GM12878 (cell line): Measurements from ENCODE around the gene EML1. TPM values are rescaled to one million over a fixed set of nuclear protein-coding genes. Genes with fewer than 3 reads are reported as not detected.
A peak's percentile ranks its signal among the peaks of the same experiment; 100 is the strongest.

ENCODE experiments used
- ATAC-seq: fragments of 200-7000 bp; cut with Tn5 transposase; 3 replicates; pipeline ENCODE4 v1.9.1; 2020; ENCODE audit warnings: mild to moderate bottlenecking, moderate library complexity
- BruUV-seq: library from RNA; stranded (reverse); fragments of 400-500 nt; replicated peaks from 2 replicates; lab custom pipeline; 2021; lab: Mats Ljungman, UMichigan
- CTCF ChIA-PET: fragments of 300-600 bp; sonication (Branson Sonifier 250); formaldehyde crosslinking; extraction: SDS; loops from one replicate; lab custom pipeline; 2021; ENCODE audit warnings: inconsistent platforms; lab: Yijun Ruan, JAX
- POLR2A ChIA-PET: fragments of 350-600 bp; formaldehyde crosslinking; extraction: SDS; loops from one replicate; lab custom pipeline; 2021; ENCODE audit warnings: inconsistent platforms; lab: Charles Lee
- RAD21 ChIA-PET: fragments of 300-600 bp; sonication (Branson Sonifier 250); formaldehyde crosslinking; loops from one replicate; lab custom pipeline; 2023; ENCODE audit warnings: antibody characterized with exemption; ENCODE audit not compliant: unreplicated experiment; lab: Charles Lee
- SMC1A ChIA-PET: fragments of 300-600 bp; sonication (Branson Sonifier 250); formaldehyde crosslinking; loops from one replicate; lab custom pipeline; 2023; ENCODE audit not compliant: unreplicated experiment, uncharacterized antibody; lab: Charles Lee
- DNase-seq: peaks from one replicate; pipeline ENCODE4 v3.0.0-alpha.2; 2011; ENCODE audit warnings: low read depth, low spot score
- FAIRE-seq: peaks from 3 replicates; lab custom pipeline; 2011; peaks lifted over from hg19 to GRCh38; lab: Jason Lieb, UNC
- H2AFZ ChIP-seq: 2 replicates; pipeline ENCODE4 v1.6.0; 2011; ENCODE audit warnings: low read depth, low read length, control low read depth; ENCODE audit not compliant: control insufficient read depth
- H3K27ac ChIP-seq: 2 replicates; pipeline ENCODE4 v1.5.1; 2011; ENCODE audit warnings: control low read depth; ENCODE audit not compliant: control insufficient read depth, insufficient read depth
- H3K27me3 ChIP-seq, 2 experiments: replicated peaks in 1 of 2; 2 replicates each; pipeline versions ENCODE4 v1.6.0 to v1.6.1; 2011; ENCODE audit warnings: low read length in 1 of 2; ENCODE audit not compliant: control insufficient read depth in 2 of 2, insufficient read depth in 2 of 2
- H3K36me3 ChIP-seq, 2 experiments: 2 replicates each; pipeline ENCODE4 v1.5.1; 2011; ENCODE audit warnings: low read length in 1 of 2; ENCODE audit not compliant: control insufficient read depth in 2 of 2, insufficient read depth in 2 of 2
- H3K4me1 ChIP-seq: 2 replicates; pipeline ENCODE4 v1.6.1; 2011; ENCODE audit warnings: mild to moderate bottlenecking, low read length, moderate library complexity, mixed read lengths; ENCODE audit not compliant: control insufficient read depth, insufficient read depth
- H3K4me2 ChIP-seq: 2 replicates; pipeline ENCODE4 v1.6.0; 2011; ENCODE audit warnings: control low read depth; ENCODE audit not compliant: control insufficient read depth, insufficient read depth
- H3K4me3 ChIP-seq: fragments of 200-600 bp; sonication (generic); 2 replicates; pipeline ENCODE4 v1.5.1; 2016
- H3K79me2 ChIP-seq: 2 replicates; pipeline ENCODE4 v1.6.0; 2011; ENCODE audit warnings: low read length; ENCODE audit not compliant: control insufficient read depth, insufficient read depth
- H3K9ac ChIP-seq: 2 replicates; pipeline ENCODE4 v1.8.0; 2011; ENCODE audit warnings: low read length, control low read depth, mixed read lengths; ENCODE audit not compliant: control insufficient read depth, insufficient read depth
- H3K9me3 ChIP-seq: replicated peaks from 3 replicates; pipeline ENCODE4 v1.5.1; 2011; ENCODE audit warnings: mild to moderate bottlenecking, low read length; ENCODE audit not compliant: control insufficient read depth, insufficient read depth
- H4K20me1 ChIP-seq: 2 replicates; pipeline ENCODE4 v1.6.0; 2011; ENCODE audit not compliant: control insufficient read depth, insufficient read depth
- DPF2 ChIP-seq: fragments of 450-650 bp; IDR thresholded peaks from 2 replicates; pipeline ENCODE4 v1.6.1; 2017; ENCODE audit warnings: mild to moderate bottlenecking
- EZH2 ChIP-seq: IDR thresholded peaks from 2 replicates; pipeline ENCODE4 v1.6.1; 2012; ENCODE audit warnings: low read depth, mild to moderate bottlenecking, control low read depth, inconsistent platforms, low read length, borderline replicate concordance; ENCODE audit not compliant: control insufficient read depth
- FOXM1 ChIP-seq: IDR thresholded peaks from 2 replicates; pipeline ENCODE4 v1.6.1; 2012; ENCODE audit warnings: low read depth, mild to moderate bottlenecking, inconsistent platforms, low read length, moderate library complexity
- NFYB ChIP-seq: IDR thresholded peaks from 2 replicates; pipeline ENCODE4 v1.6.1; 2011; ENCODE audit warnings: low read depth, mild to moderate bottlenecking, low read length, improper control_type of control experiment, moderate library complexity; ENCODE audit not compliant: insufficient read depth
- RAD51 ChIP-seq: fragments of 450-650 bp; IDR thresholded peaks from 2 replicates; pipeline ENCODE4 v1.6.1; 2016; ENCODE audit warnings: moderate library complexity, mild to moderate bottlenecking, inconsistent platforms
- RBBP5 ChIP-seq: fragments of 200-600 bp; sonication (generic); conservative IDR thresholded peaks from 2 replicates; pipeline ENCODE4 v1.6.1; 2016
- SIX5 ChIP-seq: IDR thresholded peaks from 2 replicates; pipeline ENCODE4 v1.6.1; 2011; ENCODE audit warnings: mild to moderate bottlenecking, low read depth, low read length, moderate library complexity; ENCODE audit not compliant: severe bottlenecking
- SRF ChIP-seq, 2 experiments: IDR thresholded peaks; 2 replicates each; pipeline ENCODE4 v1.6.1; 2011; ENCODE audit warnings: low read depth in 2 of 2, low read length in 2 of 2, mild to moderate bottlenecking in 1 of 2, moderate library complexity in 1 of 2
- STAT3 ChIP-seq: IDR thresholded peaks from 2 replicates; pipeline ENCODE4 v1.6.1; 2011; ENCODE audit warnings: low read depth, low read length, improper control_type of control experiment
- SUPT20H ChIP-seq: IDR thresholded peaks from 2 replicates; pipeline ENCODE4 v1.6.1; 2011; ENCODE audit warnings: low read depth, mild to moderate bottlenecking, low read length, moderate library complexity, borderline replicate concordance; ENCODE audit not compliant: control insufficient read depth
- TAF1 ChIP-seq: IDR thresholded peaks from 2 replicates; pipeline ENCODE4 v1.6.1; 2011; ENCODE audit warnings: mild to moderate bottlenecking, low read depth, low read length, borderline replicate concordance
- WGBS: methylation state at CpG from one replicate; pipeline ENCODE4 v1.1.6; 2016; ENCODE audit warnings: low lambda C conversion rate; ENCODE audit not compliant: insufficient replicate concordance, insufficient coverage; ENCODE audit errors: missing lambda C conversion rate; 5-methylcytosine and 5-hydroxymethylcytosine counted together
- in situ Hi-C: fragments of 300-500 bp; cut with MboI; formaldehyde crosslinking; loops from 9 replicates; pipeline ENCODE4 v1.14.3; 2018; ENCODE audit warnings: mixed read lengths
- intact Hi-C: fragments of 100-400 bp; cut with micrococcal nuclease; formaldehyde crosslinking; loops from one replicate; pipeline ENCODE4 v1.14.2; 2022; ENCODE audit not compliant: unreplicated experiment
- polyA plus RNA-seq, 11 experiments: library from polyadenylated mRNA; depleted of rRNA in 4 of 11; unstranded in 6 of 11; stranded (reverse) in 5 of 11; fragments of >200 nt; fragmentation: Nextera tagmentation in 4 of 11; fragmentation: Illumina TruSeq in 1 of 11; extraction: Ambion mirVana in 4 of 11; extraction: Trizol in 1 of 11; gene quantifications; 1 replicate in 1 of 11; 2 replicates in 10 of 11; pipeline versions ENCODE4 v1.2.1 to v1.2.3, GENCODE V29; 2011 to 2016; ENCODE audit warnings: inconsistent platforms in 2 of 11, missing spikeins in 2 of 11, low read depth in 1 of 11
- total RNA-seq, 4 experiments: library from RNA; depleted of rRNA in 3 of 4; stranded (reverse); fragments of >200 nt in 3 of 4; fragmentation: Illumina TruSeq in 1 of 4; extraction: Trizol in 1 of 4; gene quantifications; 2 replicates each; pipeline versions ENCODE4 v1.2.1 to v1.2.3, GENCODE V29; 2013 to 2021
- TF ChIP-seq, protein P1 (sequence below): IDR thresholded peaks from 2 replicates; pipeline ENCODE4 v1.6.1; 2012; ENCODE audit warnings: low read depth, low read length, improper control_type of control experiment
- TF ChIP-seq, protein P2 (sequence below): fragments of 150-350 bp; IDR thresholded peaks from 2 replicates; pipeline ENCODE4 v1.6.1; 2016; ENCODE audit warnings: low read depth, low read length
- TF ChIP-seq, protein P3 (sequence below): IDR thresholded peaks from 2 replicates; pipeline ENCODE4 v1.6.1; 2011; ENCODE audit warnings: borderline replicate concordance, low read depth, mild to moderate bottlenecking, moderate library complexity, low read length; ENCODE audit not compliant: insufficient read depth, poor library complexity, severe bottlenecking

Gene EML1
- total and polyA plus RNA-seq, 10 of the 15 experiments (the other 5 are each of a cell fraction or from before 2014, with no cell fraction given), result 0.05 to 3.4 (median 0.11) TPM; not detected in 3

DNA sequence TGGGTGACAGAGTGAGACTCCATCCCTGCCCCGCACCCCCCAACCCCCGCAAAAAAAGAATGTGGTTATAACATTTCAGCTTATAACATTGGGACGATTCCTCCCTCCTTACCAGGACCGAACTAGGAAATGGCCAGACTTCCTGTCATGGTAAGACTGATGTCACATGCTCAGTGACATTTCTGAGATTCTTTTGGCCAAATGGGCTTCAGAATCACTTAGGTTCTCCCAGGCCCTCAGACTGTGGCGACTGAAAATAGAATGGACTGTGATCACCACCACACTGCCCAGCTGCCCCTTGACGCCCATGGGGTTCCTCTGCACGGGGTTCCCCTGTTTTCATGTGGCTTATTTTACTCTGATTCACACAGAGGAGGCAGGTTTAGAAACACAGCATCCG is 157.0 kb downstream of the EML1 start:
- H3K9ac ChIP-seq, result no peak overlapping the region
- peaks cover 0 to 4% of the 10 kb centered on the region in 2 experiments; a peak in 2 of 4 replicates for H3K27me3 ChIP-seq
- POLR2A ChIA-PET, result no interaction called here
- ATAC-seq (peak; percentile 24), DNase-seq (no peak), FAIRE-seq (no peak)
- H2AFZ ChIP-seq, result no peak overlapping the region
- in situ Hi-C loops (no loop called here), intact Hi-C loops (no loop called here)
- H3K4me3 ChIP-seq, result no peak overlapping the region
- peaks cover 8% of the 10 kb centered on the region for H3K4me1 ChIP-seq
- WGBS, result 9% methylated on average over 8 of the region's 8 CpGs
- RAD21 ChIA-PET, result interaction anchor here (1.3 kb wide), 1 partner anchor 33 kb away, joined by 3 read pairs; no protein-coding TSS in a partner anchor
- no peak overlapping the region; the same call in 1 of the 2 replicates for H3K4me2 ChIP-seq
- SMC1A ChIA-PET, result interaction anchor here (1.1 kb wide), 1 partner anchor 9 kb away, joined by 4 read pairs; no protein-coding TSS in a partner anchor
- no TSS peak for BruUV-seq
- H4K20me1 ChIP-seq, result no peaks in the 10 kb centered on the region
- no peaks in the 10 kb centered on the region for H3K79me2 ChIP-seq
- no peak overlapping the region for H3K27ac ChIP-seq
- no peaks in the 10 kb centered on the region for H3K36me3 ChIP-seq
- CTCF ChIA-PET, result interaction anchor here (1.2 to 2.1 kb wide), 2 partner anchors 10 to 51 kb away, joined by 5 read pairs; no protein-coding TSS in a partner anchor
- no peaks in the 10 kb centered on the region; the same call in 2 of the 3 replicates for H3K9me3 ChIP-seq
- TF ChIP-seq RBBP5 (no peak), STAT3 (no peak), SUPT20H (no peak), DPF2 (no peak), NFYB (no peak), RAD51 (no peak), SIX5 (no peak), SRF (IDR thresholded peaks at IDR 0.05; ENCODE audit: low read depth in 2 of 2, low read length in 2 of 2) (no peak), EZH2 (no peak), TAF1 (no peak), FOXM1 (no peak)
- TF ChIP-seq, protein P1, sequence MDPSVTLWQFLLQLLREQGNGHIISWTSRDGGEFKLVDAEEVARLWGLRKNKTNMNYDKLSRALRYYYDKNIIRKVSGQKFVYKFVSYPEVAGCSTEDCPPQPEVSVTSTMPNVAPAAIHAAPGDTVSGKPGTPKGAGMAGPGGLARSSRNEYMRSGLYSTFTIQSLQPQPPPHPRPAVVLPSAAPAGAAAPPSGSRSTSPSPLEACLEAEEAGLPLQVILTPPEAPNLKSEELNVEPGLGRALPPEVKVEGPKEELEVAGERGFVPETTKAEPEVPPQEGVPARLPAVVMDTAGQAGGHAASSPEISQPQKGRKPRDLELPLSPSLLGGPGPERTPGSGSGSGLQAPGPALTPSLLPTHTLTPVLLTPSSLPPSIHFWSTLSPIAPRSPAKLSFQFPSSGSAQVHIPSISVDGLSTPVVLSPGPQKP, result no peak
- TF ChIP-seq, protein P2, sequence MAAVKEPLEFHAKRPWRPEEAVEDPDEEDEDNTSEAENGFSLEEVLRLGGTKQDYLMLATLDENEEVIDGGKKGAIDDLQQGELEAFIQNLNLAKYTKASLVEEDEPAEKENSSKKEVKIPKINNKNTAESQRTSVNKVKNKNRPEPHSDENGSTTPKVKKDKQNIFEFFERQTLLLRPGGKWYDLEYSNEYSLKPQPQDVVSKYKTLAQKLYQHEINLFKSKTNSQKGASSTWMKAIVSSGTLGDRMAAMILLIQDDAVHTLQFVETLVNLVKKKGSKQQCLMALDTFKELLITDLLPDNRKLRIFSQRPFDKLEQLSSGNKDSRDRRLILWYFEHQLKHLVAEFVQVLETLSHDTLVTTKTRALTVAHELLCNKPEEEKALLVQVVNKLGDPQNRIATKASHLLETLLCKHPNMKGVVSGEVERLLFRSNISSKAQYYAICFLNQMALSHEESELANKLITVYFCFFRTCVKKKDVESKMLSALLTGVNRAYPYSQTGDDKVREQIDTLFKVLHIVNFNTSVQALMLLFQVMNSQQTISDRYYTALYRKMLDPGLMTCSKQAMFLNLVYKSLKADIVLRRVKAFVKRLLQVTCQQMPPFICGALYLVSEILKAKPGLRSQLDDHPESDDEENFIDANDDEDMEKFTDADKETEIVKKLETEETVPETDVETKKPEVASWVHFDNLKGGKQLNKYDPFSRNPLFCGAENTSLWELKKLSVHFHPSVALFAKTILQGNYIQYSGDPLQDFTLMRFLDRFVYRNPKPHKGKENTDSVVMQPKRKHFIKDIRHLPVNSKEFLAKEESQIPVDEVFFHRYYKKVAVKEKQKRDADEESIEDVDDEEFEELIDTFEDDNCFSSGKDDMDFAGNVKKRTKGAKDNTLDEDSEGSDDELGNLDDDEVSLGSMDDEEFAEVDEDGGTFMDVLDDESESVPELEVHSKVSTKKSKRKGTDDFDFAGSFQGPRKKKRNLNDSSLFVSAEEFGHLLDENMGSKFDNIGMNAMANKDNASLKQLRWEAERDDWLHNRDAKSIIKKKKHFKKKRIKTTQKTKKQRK, result no peak
- TF ChIP-seq, protein P3, sequence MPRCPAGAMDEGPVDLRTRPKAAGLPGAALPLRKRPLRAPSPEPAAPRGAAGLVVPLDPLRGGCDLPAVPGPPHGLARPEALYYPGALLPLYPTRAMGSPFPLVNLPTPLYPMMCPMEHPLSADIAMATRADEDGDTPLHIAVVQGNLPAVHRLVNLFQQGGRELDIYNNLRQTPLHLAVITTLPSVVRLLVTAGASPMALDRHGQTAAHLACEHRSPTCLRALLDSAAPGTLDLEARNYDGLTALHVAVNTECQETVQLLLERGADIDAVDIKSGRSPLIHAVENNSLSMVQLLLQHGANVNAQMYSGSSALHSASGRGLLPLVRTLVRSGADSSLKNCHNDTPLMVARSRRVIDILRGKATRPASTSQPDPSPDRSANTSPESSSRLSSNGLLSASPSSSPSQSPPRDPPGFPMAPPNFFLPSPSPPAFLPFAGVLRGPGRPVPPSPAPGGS, result no peak
